HUES48 (cell line): Measurements from ENCODE around the gene ZNF846.
A peak's percentile ranks its signal among the peaks of the same experiment; 100 is the strongest.
"Not testable (repeated sequence)": the region's sequence is repeated elsewhere in the genome, so short reads cannot be mapped to it uniquely, and the experiment has no call there.

Experiments
- H3K27ac ChIP-seq: one replicate; pipeline ENCODE4 v1.7.0; 2013; ENCODE audit warnings: low read depth, low read length, inconsistent platforms
- H3K27me3 ChIP-seq: 2 replicates; pipeline ENCODE4 v1.6.1; 2013; ENCODE audit warnings: mild to moderate bottlenecking, low read length; ENCODE audit not compliant: control insufficient read depth, insufficient read depth
- H3K36me3 ChIP-seq: 2 replicates; pipeline ENCODE4 v1.6.1; 2013; ENCODE audit warnings: low read length; ENCODE audit not compliant: control insufficient read depth, insufficient read depth
- H3K4me1 ChIP-seq: 2 replicates; pipeline ENCODE4 v1.6.1; 2013; ENCODE audit warnings: mild to moderate bottlenecking, low read length; ENCODE audit not compliant: control insufficient read depth, insufficient read depth
- H3K4me3 ChIP-seq: 2 replicates; pipeline ENCODE4 v1.5.1; 2013; ENCODE audit warnings: mild to moderate bottlenecking, low read depth, low read length
- H3K9ac ChIP-seq: 2 replicates; pipeline ENCODE4 v1.6.1; 2013; ENCODE audit warnings: mild to moderate bottlenecking, low read depth, low read length, moderate library complexity
- H3K9me3 ChIP-seq: 2 replicates; pipeline ENCODE4 v1.6.1; 2013; ENCODE audit warnings: low read length; ENCODE audit not compliant: control insufficient read depth, insufficient read depth

The ZNF846 gene

GRCh38 chr19:9792206-9793070 is 23.9 kb upstream of the ZNF846 start:
- peak overlapping the region; percentile 80 for H3K4me3 ChIP-seq
- H3K9me3 ChIP-seq: no peaks in the 10 kb centered on the region

GRCh38 chr19:9791552-9792205 is 23.1 kb upstream of the ZNF846 start:
- no peaks in the 10 kb centered on the region for H3K36me3 ChIP-seq
- no peaks in the 10 kb centered on the region for H3K9me3 ChIP-seq
- peaks cover 5% of the 10 kb centered on the region; the same call in 1 of the 2 replicates for H3K4me1 ChIP-seq
- no peak overlapping the region for H3K9ac ChIP-seq
- no peaks in the 10 kb centered on the region for H3K27me3 ChIP-seq
- peak overlapping the region; percentile 71 for H3K4me3 ChIP-seq
- H3K27ac ChIP-seq: peak overlapping the region; percentile 64

More at GRCh38 chr19:9792206-9793070, 23.9 kb upstream of the ZNF846 start:
- Histone ChIP-seq H3K36me3 (no peaks in the 10 kb centered on the region), H3K27me3 (no peaks in the 10 kb centered on the region), H3K27ac (peak overlapping the region; percentile 92), H3K9ac (peak overlapping the region; percentile 83), H3K4me1 (peaks cover 5% of the 10 kb centered on the region; the same call in 1 of the 2 replicates)

- H3K4me1 ChIP-seq, H3K9ac ChIP-seq, H3K27ac ChIP-seq, H3K9me3 ChIP-seq, H3K27me3 ChIP-seq, H3K36me3 ChIP-seq: not testable (repeated sequence)
- peak overlapping the region; percentile 42 for H3K4me3 ChIP-seq
These were observed 22.5 kb upstream of the ZNF846 start for GRCh38 chr19:9791073-9791367.

GRCh38 chr19:9789579-9789978 is 21.0 kb upstream of the ZNF846 start:
- H3K27ac ChIP-seq: peak overlapping the region; percentile 49

GRCh38 chr19:9789066-9789465 is 20.5 kb upstream of the ZNF846 start:
- H3K9ac ChIP-seq: no peak overlapping the region

More at GRCh38 chr19:9789579-9789978, 21.0 kb upstream of the ZNF846 start:
- not testable (repeated sequence) for H3K27me3 ChIP-seq, H3K4me3 ChIP-seq, H3K9me3 ChIP-seq, H3K36me3 ChIP-seq, H3K9ac ChIP-seq, H3K4me1 ChIP-seq

GRCh38 chr19:9788604-9789003 is 20.1 kb upstream of the ZNF846 start:
- not testable (repeated sequence) for H3K9me3 ChIP-seq, H3K36me3 ChIP-seq, H3K27me3 ChIP-seq, H3K4me3 ChIP-seq, H3K9ac ChIP-seq, H3K27ac ChIP-seq
- peaks cover 11% of the 10 kb centered on the region for H3K4me1 ChIP-seq

More at GRCh38 chr19:9789066-9789465, 20.5 kb upstream of the ZNF846 start:
- Histone ChIP-seq H3K36me3 (no peaks in the 10 kb centered on the region), H3K9me3 (no peaks in the 10 kb centered on the region), H3K27me3 (no peaks in the 10 kb centered on the region), H3K4me3 (no peak overlapping the region), H3K4me1 (peaks cover 11% of the 10 kb centered on the region), H3K27ac (peak overlapping the region; percentile 49)

GRCh38 chr19:9786819-9787218 is 18.3 kb upstream of the ZNF846 start:
- H3K4me3 ChIP-seq: no peak overlapping the region
- no peak overlapping the region for H3K9ac ChIP-seq
- no peaks in the 10 kb centered on the region for H3K9me3 ChIP-seq
- H3K27me3 ChIP-seq: no peaks in the 10 kb centered on the region
- H3K4me1 ChIP-seq: peaks cover 11% of the 10 kb centered on the region
- H3K36me3 ChIP-seq: no peaks in the 10 kb centered on the region
- no peak overlapping the region for H3K27ac ChIP-seq

GRCh38 chr19:9786342-9786741 is 17.8 kb upstream of the ZNF846 start:
- Histone ChIP-seq H3K27me3 (no peaks in the 10 kb centered on the region), H3K9ac (peak overlapping the region; percentile 83; the same call in 1 of the 2 replicates), H3K4me3 (peak overlapping the region; percentile 86), H3K9me3 (no peaks in the 10 kb centered on the region), H3K36me3 (no peaks in the 10 kb centered on the region), H3K27ac (peak overlapping the region; percentile 99), H3K4me1 (peaks cover 11% of the 10 kb centered on the region)

- Histone ChIP-seq H3K4me3 (peak overlapping the region; percentile 86), H3K27ac (peak overlapping the region; percentile 99), H3K9ac (peak overlapping the region; percentile 83), H3K9me3 (no peaks in the 10 kb centered on the region), H3K27me3 (no peaks in the 10 kb centered on the region), H3K36me3 (no peaks in the 10 kb centered on the region), H3K4me1 (peaks cover 11% of the 10 kb centered on the region)
These were observed 17.1 kb upstream of the ZNF846 start for GRCh38 chr19:9785367-9786331.

GRCh38 chr19:9784163-9784496 is 15.6 kb upstream of the ZNF846 start:
- H3K27me3 ChIP-seq, H3K4me3 ChIP-seq, H3K4me1 ChIP-seq, H3K9ac ChIP-seq, H3K9me3 ChIP-seq, H3K36me3 ChIP-seq: not testable (repeated sequence)
- H3K27ac ChIP-seq: peak overlapping the region; percentile 88
